ENCODE measurements around the gene IFITM10.

Gene IFITM10

DNA sequence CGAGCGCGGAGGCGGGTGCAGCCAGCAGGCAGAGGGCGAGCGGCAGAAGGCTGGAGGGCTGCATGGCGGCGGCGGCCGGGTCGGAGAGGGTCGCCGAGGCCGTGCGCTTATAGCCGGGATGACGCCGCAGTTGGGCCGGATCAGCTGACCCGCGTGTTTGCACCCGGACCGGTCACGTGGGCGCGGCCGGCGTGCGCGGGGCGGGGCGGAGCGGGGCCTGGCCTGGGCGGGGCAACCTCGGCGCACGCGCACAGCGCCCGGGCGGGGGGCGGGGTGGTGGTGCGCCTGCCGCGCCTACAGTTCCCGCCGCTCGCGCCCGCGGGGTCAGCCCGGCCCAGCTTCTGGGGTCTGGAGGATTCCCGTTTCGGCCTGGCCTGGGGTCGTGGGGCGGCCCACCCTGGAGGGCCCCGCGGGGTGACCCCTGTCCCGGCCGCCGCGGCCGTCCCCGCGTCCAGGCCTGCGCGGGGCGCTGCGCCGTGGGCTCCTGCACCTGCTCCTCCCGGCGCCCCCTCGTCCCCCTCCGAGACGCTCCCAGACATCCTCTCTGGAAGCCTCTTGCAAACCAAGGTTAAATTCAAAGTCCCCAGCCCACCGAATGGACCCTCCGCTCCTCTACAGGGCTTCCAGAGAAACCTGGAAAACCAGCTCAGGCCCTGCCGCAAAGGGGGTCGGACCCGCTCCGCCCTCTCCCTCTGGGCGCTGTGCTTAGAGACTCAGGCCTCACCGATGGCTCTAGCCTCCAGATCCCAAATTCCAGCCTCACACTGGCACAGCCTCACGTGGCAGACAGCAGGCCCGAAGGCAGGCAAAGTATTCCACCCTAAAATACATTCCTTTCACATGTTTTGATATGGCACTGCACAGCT is 13.6 kb upstream of the IFITM10 start, which contains the start of gene CTSD:
CTSD (minus strand) TSS at position 132 of the 866 bp plus-strand sequence; CDS start at position 64, 68 bp downstream.
- peak in 50 of 51 donors; percentile 45 to 97 (median 84) for DNase-seq

DNA sequence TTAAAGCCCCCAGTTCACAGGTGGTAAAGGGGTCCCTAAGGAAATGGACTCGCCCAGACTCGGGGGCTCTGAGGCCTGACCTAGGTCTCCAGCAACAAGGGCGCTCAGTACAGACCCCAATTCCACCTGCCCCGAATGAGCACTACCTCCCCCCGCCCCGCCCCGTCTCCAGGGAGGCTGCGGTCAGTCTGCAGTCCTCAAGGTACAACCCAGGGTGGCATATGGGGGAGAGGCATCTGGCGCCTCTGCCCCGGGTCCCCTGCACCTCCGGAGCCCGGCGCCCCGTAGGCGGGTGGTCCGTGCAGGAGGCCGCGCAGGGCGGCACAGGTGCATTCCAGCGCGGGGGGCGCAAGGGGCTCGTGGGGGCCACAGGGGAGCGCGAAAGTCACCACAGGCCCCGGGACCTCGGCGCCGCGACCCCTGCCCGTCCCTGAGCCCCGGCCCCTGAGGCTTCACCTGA is 13.0 kb upstream of the IFITM10 start:
- no peak for DNase-seq

DNA sequence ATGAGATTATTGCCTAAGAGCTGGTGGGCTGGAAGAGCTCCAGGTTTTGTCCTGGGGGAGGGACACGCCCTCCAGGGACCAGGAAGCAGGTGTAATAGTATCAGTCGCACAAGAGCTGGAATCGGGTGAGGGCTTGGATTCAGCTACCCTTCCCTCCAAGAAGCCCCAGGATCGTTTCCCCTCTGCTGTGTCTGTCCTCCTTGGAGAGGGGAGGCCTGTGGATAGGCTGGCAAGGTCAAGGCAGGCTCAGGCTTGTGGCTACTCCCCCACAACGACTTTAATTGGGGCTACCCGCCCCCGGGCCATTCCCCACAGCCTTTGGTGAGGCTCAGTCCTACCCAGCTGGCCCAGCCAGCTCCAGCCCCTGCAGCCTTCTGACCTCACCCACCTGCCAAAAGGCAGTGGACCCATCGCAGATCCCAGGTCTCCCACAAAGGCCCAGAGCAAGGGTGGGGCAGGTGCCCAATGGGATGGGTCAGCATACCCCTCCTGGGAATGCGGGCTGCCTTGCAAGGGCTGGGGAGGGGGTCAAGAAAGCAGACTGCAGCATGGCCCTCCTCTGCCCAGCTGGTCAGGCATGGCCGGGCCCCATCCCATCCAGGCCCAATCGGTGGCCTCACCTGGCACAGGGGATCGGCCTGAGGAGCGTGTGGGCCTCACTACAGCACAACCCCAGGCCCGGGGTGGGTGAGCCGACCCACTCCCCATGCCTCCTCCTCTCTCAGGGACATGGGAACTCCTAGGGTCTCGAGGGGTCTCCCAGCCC is 12.3 kb upstream of the IFITM10 start:
- no peak for DNase-seq

DNA sequence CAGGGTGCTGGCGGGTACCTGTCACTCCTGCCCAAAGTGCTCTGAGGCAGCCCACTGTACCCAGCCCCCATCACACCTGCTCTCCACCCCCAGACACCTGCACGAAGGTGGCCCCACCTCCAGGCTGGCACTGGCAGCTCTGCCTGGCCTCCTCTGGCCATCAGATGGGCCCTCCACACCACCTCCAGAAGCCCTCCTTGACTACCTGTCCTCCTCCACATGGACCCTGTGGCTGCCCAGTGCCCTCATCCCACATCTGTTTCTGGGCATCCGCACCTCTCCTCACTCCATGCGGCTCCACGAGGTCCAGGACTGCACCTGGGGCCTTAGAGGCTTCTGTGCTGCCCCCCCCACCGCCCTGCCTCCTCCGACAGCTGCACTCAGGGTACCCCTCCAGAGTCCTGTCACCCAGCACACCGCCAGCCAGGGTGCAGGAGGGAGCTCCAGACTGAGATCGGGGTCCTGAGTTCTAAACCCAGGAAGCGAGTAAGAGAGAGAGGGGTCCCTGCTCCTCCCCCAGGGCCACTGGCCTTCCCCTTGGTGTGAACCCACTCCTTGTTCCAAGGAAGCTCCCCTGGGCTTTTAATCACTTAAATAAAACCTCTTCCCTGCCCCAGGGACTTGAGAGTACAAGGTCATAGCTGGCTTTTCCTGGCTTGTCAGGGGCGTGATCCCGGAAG is 11.6 kb upstream of the IFITM10 start:
- DNase-seq, result no peak

DNA sequence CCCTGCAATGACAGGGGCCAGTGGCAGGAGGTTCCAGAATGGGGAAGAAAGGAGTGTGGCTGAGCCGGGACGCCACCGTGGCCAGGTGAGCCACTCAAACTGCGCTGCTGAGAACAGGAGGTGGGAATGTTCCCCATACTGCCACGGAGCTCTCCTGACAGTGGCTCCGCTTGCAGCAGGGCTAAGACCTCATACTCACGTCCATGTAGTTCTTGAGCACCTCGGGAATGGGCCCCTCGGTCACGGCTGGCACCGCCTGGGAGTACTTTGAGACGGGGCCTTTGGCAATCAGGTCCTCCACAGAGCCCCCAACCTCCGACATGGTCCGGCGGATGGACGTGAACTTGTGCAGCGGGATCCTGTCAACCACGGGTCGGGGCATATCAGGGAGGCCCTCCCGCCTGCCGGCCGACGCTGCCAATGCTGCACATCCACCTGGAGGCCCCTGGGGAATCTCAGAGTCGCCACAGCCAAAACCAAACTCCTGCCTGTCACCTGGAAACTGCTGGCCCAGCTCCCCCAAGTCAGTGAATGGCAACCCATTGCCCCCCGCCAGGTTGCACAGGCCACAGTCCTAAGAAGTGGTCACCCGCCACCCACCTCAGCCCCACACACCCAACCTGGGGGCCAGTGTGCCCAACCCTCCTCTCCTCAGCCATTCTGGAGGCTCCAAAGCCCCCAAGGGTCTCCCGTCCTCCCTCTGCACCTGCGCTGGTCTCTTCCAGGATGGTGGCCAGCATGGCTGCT is 10.9 kb upstream of the IFITM10 start:
- no peak for DNase-seq

DNA sequence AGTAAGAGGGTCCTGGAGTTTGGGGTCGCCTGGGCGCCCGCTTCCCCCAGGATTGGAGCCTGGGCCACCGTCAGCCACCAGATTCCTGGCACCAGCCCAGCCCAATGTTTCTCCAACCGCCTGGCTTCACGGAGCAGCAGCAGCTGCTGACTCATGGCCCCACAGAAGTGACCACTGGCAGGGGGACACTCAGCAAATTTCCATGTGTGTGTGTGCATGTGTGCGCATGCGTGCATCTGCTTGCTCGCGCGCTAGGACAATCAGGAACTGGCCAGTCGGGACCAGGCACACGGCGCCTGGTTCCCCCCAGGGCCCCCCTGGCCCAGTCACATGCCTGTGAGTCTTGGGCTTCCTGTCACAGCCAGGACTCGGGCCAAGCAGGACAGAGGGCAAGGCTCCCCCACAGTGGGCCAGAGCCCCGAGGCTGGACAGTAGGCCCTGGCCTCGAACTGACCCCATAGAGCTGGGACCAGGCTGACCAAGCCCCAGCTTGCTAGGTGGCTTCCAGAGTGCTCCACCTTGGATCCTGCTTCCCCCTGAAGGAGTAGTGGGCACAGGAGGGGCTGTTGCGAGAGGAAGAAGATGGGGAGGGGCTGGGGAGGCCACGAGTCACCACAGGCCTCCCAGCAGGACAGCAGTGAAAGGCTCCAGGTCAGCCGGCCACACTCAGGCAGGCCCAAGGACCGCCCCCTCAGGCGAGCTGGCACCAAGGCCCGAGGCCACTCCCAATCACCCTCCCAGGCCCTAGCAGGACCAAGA is 10.1 kb upstream of the IFITM10 start:
- DNase-seq, result peak in 49 of 51 donors; percentile 34 to 96 (median 77)

DNA sequence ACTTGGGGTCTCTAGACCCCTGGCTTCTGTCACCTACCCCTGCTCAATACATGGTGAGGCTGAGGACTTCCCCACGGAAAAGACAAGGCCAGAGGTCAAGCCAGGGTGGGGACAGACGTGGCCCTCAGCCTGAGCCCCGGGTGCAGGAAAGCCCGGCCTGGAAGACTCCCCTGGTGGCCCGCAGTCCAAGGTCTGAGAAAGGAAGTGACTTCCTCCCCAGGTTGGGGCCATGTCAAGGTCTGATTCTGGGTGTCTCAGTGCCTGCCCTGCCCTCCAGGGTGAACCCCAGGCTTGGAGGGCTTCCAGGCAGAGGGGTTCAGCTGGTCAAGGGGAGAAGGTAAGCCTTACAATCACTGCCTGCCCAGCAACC is 9.4 kb upstream of the IFITM10 start:
- no peak for DNase-seq

DNA sequence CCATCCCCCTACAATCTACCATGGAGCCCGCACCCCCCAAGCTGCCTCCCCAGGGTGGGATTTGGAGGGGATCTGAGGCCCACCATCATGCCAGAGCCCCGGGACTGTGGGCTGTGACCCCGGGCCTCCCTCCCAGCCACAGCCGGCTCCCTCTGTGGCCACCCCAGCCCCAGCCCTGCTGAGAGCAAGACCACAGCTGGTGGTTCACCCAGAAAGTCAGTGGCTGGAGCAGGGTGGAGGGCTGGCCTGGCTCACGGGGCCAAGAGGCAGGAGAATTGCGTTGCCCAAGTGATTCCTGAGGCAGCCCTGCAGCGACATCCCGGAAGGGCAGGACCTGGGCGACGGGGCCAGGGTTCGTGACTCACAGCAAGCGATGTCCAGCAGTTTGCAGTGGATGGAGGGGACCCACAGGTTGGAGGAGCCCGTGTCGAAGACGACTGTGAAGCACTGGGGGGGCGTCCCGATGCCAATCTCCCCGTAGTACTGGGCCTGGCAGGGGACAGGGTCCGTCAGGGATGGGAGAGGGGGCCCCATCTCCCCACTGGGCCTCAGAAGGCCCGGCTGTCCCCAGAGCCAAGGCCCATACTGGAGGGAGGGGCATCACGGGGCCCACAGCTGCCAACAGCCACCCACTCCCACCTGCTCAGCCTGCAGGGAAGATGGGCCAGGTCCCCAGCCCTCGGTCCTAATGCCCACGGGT is 8.9 kb upstream of the IFITM10 start:
- DNase-seq, result no peak

DNA sequence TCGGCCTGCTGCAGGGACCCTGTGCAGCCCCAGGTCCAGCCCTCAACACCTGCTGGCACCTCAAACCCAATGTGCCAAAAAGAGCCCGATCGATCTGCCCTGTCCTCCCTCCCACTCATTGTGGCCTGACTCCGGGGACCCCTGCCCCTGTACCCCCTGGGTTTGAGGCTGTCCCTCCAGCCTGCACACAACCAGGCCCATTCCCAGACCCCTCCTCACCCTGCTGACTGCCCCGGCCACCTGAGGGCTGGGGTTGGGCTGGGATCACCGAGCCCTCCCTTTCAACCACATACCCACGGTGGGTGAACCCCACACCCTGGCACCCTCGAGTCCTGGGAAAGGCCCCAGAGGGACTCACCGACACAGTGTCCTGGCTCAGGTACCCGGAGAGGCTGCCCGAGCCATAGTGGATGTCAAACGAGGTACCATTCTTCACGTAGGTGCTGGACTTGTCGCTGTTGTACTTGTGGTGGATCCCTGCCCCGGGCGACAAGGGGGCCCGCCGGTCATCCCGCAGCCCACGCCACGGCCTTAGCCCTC is 8.3 kb upstream of the IFITM10 start:
- DNase-seq, result no peak

DNA sequence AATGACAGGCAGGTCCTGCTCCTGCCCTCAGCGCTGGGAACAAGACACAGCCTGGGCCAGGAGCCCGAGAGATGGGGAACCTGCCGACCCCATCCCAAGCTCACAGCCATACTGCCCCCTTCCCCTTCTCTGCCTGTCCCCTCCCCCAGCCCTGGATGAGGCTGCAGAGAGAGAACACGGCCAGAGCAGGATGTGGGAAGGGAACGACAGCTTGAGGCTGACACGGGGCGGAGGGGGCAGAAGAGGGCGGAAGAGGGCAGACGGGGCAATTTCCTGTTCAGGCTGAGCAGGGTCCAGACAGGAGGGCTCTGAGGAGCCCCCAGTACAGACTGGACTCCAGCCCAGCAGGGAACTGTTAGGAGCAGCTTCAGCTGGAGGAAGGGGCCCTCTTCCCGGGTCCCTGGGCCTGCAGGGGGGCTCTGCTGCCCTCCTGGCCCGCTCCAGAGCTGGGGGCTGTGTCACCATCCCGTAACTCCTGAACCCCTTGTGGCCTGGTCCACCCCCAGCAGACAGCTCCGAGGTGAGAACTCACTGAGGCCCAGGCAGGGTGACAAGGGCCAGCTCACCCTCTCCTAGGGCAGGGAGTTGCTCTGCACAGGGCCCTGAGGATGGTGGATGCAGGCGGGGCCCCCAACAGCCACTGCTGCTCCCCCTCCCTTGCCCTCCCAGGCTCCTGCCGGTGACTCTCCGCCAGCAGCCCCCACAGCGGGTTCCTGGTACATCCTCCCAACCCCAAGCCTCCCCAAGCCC is 7.6 kb upstream of the IFITM10 start:
- DNase-seq, result peak in 4 of 51 donors; percentile 9 to 33 (median 21)

DNA sequence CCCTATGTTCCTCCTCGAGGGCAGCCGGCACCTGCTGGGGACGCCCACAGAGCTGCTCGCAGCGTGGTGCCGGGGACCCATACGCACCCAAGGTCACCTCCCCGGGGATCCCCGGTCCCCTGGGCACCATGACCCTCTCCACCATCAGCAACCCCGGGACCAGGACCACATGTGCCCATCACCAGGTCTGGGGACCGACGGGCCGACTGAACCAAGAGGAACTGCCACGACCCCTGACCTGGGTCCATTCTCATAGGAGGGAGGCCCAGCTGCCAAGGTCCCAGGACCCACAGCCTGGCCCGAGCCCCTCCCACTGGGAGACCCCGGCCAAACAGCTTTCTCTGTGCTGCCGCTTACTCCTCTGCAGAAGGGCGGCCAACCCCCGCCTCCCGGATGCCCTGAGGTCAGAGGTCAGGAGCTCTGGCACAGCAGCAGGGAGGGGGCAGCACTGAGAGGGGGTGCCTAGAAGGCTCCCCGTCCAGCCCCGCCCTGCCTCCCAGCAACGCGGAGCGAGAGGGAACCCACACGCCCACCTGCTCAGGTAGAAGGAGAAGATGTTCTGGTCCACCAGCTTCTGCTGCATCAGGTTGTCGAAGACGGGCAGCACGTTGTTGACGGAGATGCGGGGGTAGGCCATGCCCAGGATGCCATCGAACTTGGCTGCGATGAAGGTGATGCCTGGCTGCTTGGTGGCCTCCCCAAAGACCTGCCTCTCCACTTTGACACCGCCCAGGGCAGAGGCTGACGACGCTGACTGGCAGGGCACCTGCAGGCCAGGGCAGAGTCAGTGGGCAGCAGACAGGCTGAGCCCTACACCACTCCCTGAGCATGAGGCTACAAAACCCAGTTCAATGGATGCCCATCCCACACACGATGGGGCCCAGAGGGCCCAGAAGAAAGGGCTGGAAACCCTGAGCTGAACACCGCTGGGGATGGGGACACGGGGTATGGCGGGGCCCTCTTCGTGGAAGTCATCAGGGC is 6.7 kb upstream of the IFITM10 start:
- no peak for DNase-seq

DNA sequence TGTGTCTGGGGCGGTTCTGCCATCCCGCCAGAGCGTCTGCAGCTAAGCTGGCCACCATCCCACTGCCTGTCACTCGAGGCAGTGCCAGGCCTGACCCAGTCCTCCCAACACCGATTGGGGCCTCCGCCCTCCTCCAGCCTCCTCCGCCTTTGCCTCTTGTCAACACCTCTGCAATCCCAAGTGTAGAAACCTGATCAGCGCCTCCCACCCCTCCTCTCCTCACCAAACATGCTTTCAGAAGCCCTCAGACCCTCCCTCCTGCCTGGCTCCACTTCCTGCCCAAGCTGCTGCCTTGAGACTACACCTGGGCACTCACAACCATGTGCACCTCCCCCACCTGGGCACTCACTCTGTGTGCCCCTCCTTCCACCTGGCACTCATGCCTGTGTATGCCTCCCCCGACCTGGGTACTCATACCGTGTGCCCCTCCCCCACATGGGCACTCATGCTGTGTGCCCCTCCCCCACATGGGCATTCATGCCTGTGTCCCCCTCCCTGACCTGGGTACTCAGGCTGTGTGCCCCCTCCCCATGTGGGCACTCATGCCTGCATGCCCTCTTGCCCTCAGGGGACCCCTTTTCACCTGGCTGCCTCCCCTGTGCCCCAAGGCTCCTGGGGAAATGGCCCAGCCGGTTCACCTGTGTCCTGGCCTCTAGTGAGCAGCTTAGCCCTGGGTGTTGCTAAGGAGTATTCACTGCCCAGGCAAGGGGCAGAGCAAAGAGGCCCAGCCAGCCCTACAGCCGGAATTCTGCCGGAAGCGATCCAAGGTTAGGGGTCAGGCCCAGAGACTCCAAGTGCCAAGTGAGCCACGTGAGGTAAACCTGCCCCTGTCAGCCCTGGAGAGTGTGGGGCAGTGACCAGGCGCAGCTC is 5.5 kb upstream of the IFITM10 start:
- DNase-seq, result no peak

DNA sequence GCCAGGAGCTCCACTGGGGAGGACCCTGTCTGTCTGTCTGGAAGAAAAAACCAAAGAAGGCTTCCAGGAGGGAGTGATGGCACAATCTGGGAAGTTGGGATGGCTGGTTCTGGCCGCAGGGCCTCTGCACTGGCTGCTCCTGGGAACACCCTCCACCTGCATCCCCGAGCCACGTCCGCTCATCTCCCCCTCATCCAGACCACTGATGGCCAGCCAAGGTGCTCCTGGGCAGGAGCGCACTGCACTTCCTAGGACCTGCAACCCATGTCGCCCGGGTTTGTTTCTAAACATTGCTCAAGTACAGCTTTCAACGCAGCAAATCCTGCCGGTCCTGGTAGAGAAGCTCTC is 4.9 kb upstream of the IFITM10 start:
- DNase-seq, result no peak

DNA sequence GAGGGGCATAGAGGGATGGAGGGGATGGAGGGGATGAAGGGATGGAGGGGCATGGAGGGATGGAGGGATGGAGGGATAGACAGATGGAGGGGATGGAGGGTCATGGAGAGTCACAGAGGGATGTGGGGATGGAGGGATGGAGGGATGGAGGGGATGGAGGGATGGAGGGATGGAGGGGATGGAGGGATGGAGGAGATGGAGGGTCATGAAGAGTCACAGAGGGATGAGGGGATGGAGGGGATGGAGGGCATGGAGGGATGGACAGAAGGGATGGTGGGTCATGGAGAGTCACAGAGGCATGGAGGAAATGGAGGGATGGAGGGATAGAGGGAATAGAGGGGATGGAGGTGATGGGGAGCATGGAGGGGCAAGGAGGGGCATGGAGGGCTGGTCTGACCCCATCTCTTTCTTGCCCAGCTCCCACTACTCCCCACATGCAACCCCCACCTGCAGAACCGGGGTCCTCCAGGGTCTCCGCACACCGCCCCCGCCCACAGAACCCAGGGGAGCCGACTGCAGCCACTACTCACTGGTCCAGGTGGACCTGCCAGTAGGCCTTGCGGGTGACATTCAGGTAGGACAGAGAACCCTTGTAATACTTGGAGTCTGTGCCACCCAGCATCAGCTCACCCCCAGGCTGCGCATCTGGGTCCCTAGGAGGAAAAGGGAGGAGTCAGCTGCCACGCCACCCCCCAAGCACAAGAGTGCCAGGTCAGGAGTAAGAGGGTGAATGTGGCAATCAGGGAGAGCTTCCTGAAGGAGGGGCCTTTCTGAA is 4.2 kb upstream of the IFITM10 start:
- DNase-seq, result no peak

DNA sequence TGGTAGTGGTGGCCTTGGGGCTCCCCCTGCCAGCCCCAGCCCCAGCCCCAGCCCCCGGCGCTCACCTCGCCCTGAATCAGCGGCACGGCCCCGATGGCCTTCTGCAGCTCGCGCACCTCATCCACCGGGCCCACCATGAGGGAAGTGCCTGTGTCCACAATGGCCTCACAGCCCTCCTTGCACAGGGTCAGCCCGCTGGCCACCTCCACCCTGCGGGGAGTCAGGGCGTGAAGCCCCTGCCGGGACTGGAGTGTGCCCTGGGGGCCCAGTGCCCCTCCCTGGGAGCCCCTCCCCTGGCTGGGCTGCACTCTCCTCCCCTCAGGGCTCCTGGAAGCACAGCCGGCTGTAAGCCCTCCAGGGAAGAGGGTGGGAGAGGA is 3.5 kb upstream of the IFITM10 start:
- no peak for DNase-seq
